ENCODE data around the gene MYO1D. TPM values are rescaled to one million over a fixed set of nuclear protein-coding genes. Genes with fewer than 3 reads are reported as not detected.

The MYO1D gene
- total RNA-seq, 1 donor from 2014 or later = 18.0 TPM

- Histone ChIP-seq H3K4me2 (ENCODE audit: low read length) (no peak overlapping the region), H3K9me3 (ENCODE audit: insufficient read depth, low read depth, low read length) (no peaks in the 10 kb centered on the region), H3K4me1 (ENCODE audit: insufficient read depth, low read length) (no peaks in the 10 kb centered on the region), H3K9ac (ENCODE audit: low read length) (no peak overlapping the region), H3K27ac (ENCODE audit: low read depth, low read length) (no peak overlapping the region), H3K27me3 (ENCODE audit: insufficient read depth, low read length) (no peaks in the 10 kb centered on the region), H4K20me1 (ENCODE audit: insufficient read depth, low read length) (no peaks in the 10 kb centered on the region), H3K79me2 (ENCODE audit: insufficient read depth, low read length) (no peaks in the 10 kb centered on the region), H2AFZ (ENCODE audit: low read depth, low read length) (no peak overlapping the region), H3K36me3 (ENCODE audit: insufficient read depth, low read length) (no peaks in the 10 kb centered on the region), H3K4me3 (ENCODE audit: insufficient read depth, low read depth, low read length) (no peak overlapping the region)
- Mint-ChIP-seq H3K9me3 (ENCODE audit: unreplicated experiment) (no peaks in the 10 kb centered on the region), H3K27me3 (ENCODE audit: low read depth, unreplicated experiment) (no peaks in the 10 kb centered on the region), H3K4me1 (ENCODE audit: low read depth, unreplicated experiment) (no peaks in the 10 kb centered on the region), H3K27ac (ENCODE audit: unreplicated experiment) (no peak overlapping the region), H3K4me3 (ENCODE audit: unreplicated experiment) (no peak overlapping the region), H3K36me3 (ENCODE audit: low read depth, unreplicated experiment) (no peaks in the 10 kb centered on the region)
- no peak for DNase-seq (ENCODE audit: low read depth)
- TF ChIP-seq EZH2 (IDR thresholded peaks at IDR 0.05; ENCODE audit: insufficient read depth, low read length) = no peak
- no peak for TF ChIP-seq CTCF (IDR thresholded peaks at IDR 0.05; ENCODE audit: insufficient read depth, low read depth, low read length)
- no peak for FAIRE-seq
These were observed 36.7 kb downstream of the MYO1D start for GRCh38 chr17:32840241-32840640.

- FAIRE-seq (no peak), DNase-seq (ENCODE audit: low read depth) (no peak)
- H3K4me3 ChIP-seq (ENCODE audit: insufficient read depth, low read depth, low read length) = no peak overlapping the region
- H4K20me1 ChIP-seq (ENCODE audit: insufficient read depth, low read length) = no peaks in the 10 kb centered on the region
- H3K9me3 ChIP-seq (ENCODE audit: insufficient read depth, low read depth, low read length) = no peaks in the 10 kb centered on the region
- no peak overlapping the region for H3K9ac ChIP-seq (ENCODE audit: low read length)
- no peak overlapping the region for H3K27ac ChIP-seq (ENCODE audit: low read depth, low read length)
- H3K27me3 Mint-ChIP-seq (ENCODE audit: low read depth, unreplicated experiment) = no peaks in the 10 kb centered on the region
- no peak overlapping the region for H3K27ac Mint-ChIP-seq (ENCODE audit: unreplicated experiment)
- no peaks in the 10 kb centered on the region for H3K9me3 Mint-ChIP-seq (ENCODE audit: unreplicated experiment)
- TF ChIP-seq CTCF (IDR thresholded peaks at IDR 0.05; ENCODE audit: insufficient read depth, low read depth, low read length) (no peak), EZH2 (IDR thresholded peaks at IDR 0.05; ENCODE audit: insufficient read depth, low read length) (no peak)
- H3K4me3 Mint-ChIP-seq (ENCODE audit: unreplicated experiment) = no peak overlapping the region
- no peaks in the 10 kb centered on the region for H3K79me2 ChIP-seq (ENCODE audit: insufficient read depth, low read length)
- no peaks in the 10 kb centered on the region for H3K27me3 ChIP-seq (ENCODE audit: insufficient read depth, low read length)
- no peaks in the 10 kb centered on the region for H3K4me1 ChIP-seq (ENCODE audit: insufficient read depth, low read length)
- no peak overlapping the region for H2AFZ ChIP-seq (ENCODE audit: low read depth, low read length)
- H3K36me3 ChIP-seq (ENCODE audit: insufficient read depth, low read length) = no peaks in the 10 kb centered on the region
- H3K4me1 Mint-ChIP-seq (ENCODE audit: low read depth, unreplicated experiment) = no peaks in the 10 kb centered on the region
- H3K36me3 Mint-ChIP-seq (ENCODE audit: low read depth, unreplicated experiment) = peaks cover 3% of the 10 kb centered on the region
- no peak overlapping the region for H3K4me2 ChIP-seq (ENCODE audit: low read length)
These were observed 40.4 kb downstream of the MYO1D start for GRCh38 chr17:32836527-32836926.

- FAIRE-seq (no peak), DNase-seq (ENCODE audit: low read depth) (no peak)
- H3K36me3 Mint-ChIP-seq (ENCODE audit: low read depth, unreplicated experiment) = peaks cover 3% of the 10 kb centered on the region
- Histone ChIP-seq H3K27ac (ENCODE audit: low read depth, low read length) (no peak overlapping the region), H3K4me1 (ENCODE audit: insufficient read depth, low read length) (no peaks in the 10 kb centered on the region), H3K79me2 (ENCODE audit: insufficient read depth, low read length) (no peaks in the 10 kb centered on the region), H3K4me3 (ENCODE audit: insufficient read depth, low read depth, low read length) (no peak overlapping the region), H3K27me3 (ENCODE audit: insufficient read depth, low read length) (peaks cover under 1% of the 10 kb centered on the region), H4K20me1 (ENCODE audit: insufficient read depth, low read length) (no peaks in the 10 kb centered on the region), H3K4me2 (ENCODE audit: low read length) (no peak overlapping the region), H3K9me3 (ENCODE audit: insufficient read depth, low read depth, low read length) (no peaks in the 10 kb centered on the region), H3K9ac (ENCODE audit: low read length) (no peak overlapping the region), H3K36me3 (ENCODE audit: insufficient read depth, low read length) (no peaks in the 10 kb centered on the region), H2AFZ (ENCODE audit: low read depth, low read length) (no peak overlapping the region)
- H3K4me1 Mint-ChIP-seq (ENCODE audit: low read depth, unreplicated experiment) = no peaks in the 10 kb centered on the region
- no peak overlapping the region for H3K27ac Mint-ChIP-seq (ENCODE audit: unreplicated experiment)
- H3K4me3 Mint-ChIP-seq (ENCODE audit: unreplicated experiment) = no peak overlapping the region
- TF ChIP-seq EZH2 (IDR thresholded peaks at IDR 0.05; ENCODE audit: insufficient read depth, low read length) (no peak), CTCF (IDR thresholded peaks at IDR 0.05; ENCODE audit: insufficient read depth, low read depth, low read length) (no peak)
- no peaks in the 10 kb centered on the region for H3K27me3 Mint-ChIP-seq (ENCODE audit: low read depth, unreplicated experiment)
- no peaks in the 10 kb centered on the region for H3K9me3 Mint-ChIP-seq (ENCODE audit: unreplicated experiment)
These were observed 41.6 kb downstream of the MYO1D start for GRCh38 chr17:32835291-32835761.
